ENCODE results near the gene CDCA7L.
A peak's percentile ranks its signal among the peaks of the same experiment; 100 is the strongest.
"Not testable (repeated sequence)": the region's sequence is repeated elsewhere in the genome, so short reads cannot be mapped to it uniquely, and the experiment has no call there.

CDCA7L gene

GRCh38 chr7:21903020-21903786 is 42.5 kb downstream of the CDCA7L start:
- DNase-seq = no peak

- no peak for DNase-seq
These were observed 43.5 kb downstream of the CDCA7L start for GRCh38 chr7:21902240-21902639.

- DNase-seq = no peak
These were observed 47.3 kb downstream of the CDCA7L start for GRCh38 chr7:21898265-21898930.

- no peak for DNase-seq
These were observed 52.3 kb downstream of the CDCA7L start for GRCh38 chr7:21893401-21893800.

GRCh38 chr7:21891291-21891690 is 54.4 kb downstream of the CDCA7L start:
- no peak for DNase-seq

- DNase-seq = no peak
These were observed 57.9 kb downstream of the CDCA7L start for GRCh38 chr7:21887779-21888178.

- DNase-seq = no peak
These were observed 58.3 kb downstream of the CDCA7L start for GRCh38 chr7:21887353-21887752.

- DNase-seq = no peak
These were observed 59.3 kb downstream of the CDCA7L start for GRCh38 chr7:21886396-21886795.

- no peak for DNase-seq
These were observed 61.2 kb downstream of the CDCA7L start for GRCh38 chr7:21884496-21884895.

- DNase-seq = not testable (repeated sequence)
These were observed 62.2 kb downstream of the CDCA7L start for GRCh38 chr7:21883501-21883900.

- DNase-seq = no peak
These were observed 62.6 kb downstream of the CDCA7L start for GRCh38 chr7:21883069-21883468.

- peak; percentile 68 for DNase-seq
These were observed 75.8 kb downstream of the CDCA7L start for GRCh38 chr7:21869785-21870402.

GRCh38 chr7:21868576-21868850 is 77.2 kb downstream of the CDCA7L start:
- no peak for DNase-seq

- no peak for DNase-seq
These were observed 77.7 kb downstream of the CDCA7L start for GRCh38 chr7:21867816-21868575.

GRCh38 chr7:21867226-21867625 is 78.5 kb downstream of the CDCA7L start:
- no peak for DNase-seq

GRCh38 chr7:21866731-21867130 is 79.0 kb downstream of the CDCA7L start:
- DNase-seq = no peak

- not testable (repeated sequence) for DNase-seq
These were observed 80.0 kb downstream of the CDCA7L start for GRCh38 chr7:21865631-21866204.

- DNase-seq = no peak
These were observed 94.1 kb downstream of the CDCA7L start for GRCh38 chr7:21851559-21851967.

Data from islet precursor cell (in vitro differentiated cells).